ENCODE results near the gene CCDC90B.

DNA sequence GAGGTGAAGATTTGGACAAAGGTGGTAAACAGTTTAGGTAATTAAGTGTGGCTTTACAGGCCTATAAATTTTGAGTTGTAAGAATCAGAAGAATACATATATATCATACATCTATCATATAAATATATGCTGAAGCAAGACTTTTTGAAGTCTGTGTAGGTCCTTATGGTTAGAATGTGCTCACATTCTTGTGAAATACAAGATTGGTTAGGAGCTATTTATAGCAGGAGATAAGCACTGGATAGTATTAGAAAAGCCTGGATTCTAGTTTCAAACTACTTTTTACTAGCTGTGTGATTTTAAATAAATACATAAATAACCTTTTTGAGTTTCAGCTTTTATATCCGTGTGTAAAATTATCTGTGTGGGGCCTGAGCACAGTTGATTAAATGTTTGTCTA lies 50.3 kb downstream of the CCDC90B start:
- TF ChIP-seq CTCF (tag by site-specific recombination; IDR thresholded peaks at IDR 0.05) (no peak), PRDM2 (tag by site-specific recombination; IDR thresholded peaks at IDR 0.05; ENCODE audit: borderline replicate concordance) (no peak), ZNF341 (tag by site-specific recombination; IDR thresholded peaks at IDR 0.05; ENCODE audit: low read depth) (no peak), ZNF629 (tag by site-specific recombination; IDR thresholded peaks at IDR 0.05) (no peak), ZNF785 (tag by site-specific recombination; IDR thresholded peaks at IDR 0.05) (no peak), YY1 (tag by site-specific recombination; IDR thresholded peaks at IDR 0.05) (no peak), ZNF600 (tag by site-specific recombination; IDR thresholded peaks at IDR 0.05) (no peak), ZNF571 (tag by site-specific recombination; IDR thresholded peaks at IDR 0.05) (no peak), ZNF157 (tag by site-specific recombination; IDR thresholded peaks at IDR 0.05) (no peak), ZNF274 (IDR thresholded peaks at IDR 0.05; ENCODE audit: low read length) (no peak), ZNF274 (tag by site-specific recombination; IDR thresholded peaks at IDR 0.05; ENCODE audit: borderline replicate concordance) (no peak)
- TF ChIP-seq, protein P1, sequence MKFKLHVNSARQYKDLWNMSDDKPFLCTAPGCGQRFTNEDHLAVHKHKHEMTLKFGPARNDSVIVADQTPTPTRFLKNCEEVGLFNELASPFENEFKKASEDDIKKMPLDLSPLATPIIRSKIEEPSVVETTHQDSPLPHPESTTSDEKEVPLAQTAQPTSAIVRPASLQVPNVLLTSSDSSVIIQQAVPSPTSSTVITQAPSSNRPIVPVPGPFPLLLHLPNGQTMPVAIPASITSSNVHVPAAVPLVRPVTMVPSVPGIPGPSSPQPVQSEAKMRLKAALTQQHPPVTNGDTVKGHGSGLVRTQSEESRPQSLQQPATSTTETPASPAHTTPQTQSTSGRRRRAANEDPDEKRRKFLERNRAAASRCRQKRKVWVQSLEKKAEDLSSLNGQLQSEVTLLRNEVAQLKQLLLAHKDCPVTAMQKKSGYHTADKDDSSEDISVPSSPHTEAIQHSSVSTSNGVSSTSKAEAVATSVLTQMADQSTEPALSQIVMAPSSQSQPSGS (tag by site-specific recombination; IDR thresholded peaks at IDR 0.05; ENCODE audit: low read depth): no peak

Data from HEK293 (cell line).